HEK293 (cell line): ENCODE results near the gene IRX3.
A peak's percentile ranks its signal among the peaks of the same experiment; 100 is the strongest.

Source experiments
- CTCF ChIA-PET: fragments of 350-600 bp; formaldehyde crosslinking; extraction: SDS; loops from one replicate; lab custom pipeline; 2021; ENCODE audit warnings: antibody characterized with exemption; lab: Yijun Ruan, JAX
- POLR2A ChIA-PET: fragments of 300-600 bp; formaldehyde crosslinking; extraction: SDS; loops from one replicate; lab custom pipeline; 2020; ENCODE audit warnings: antibody characterized with exemption, inconsistent platforms; lab: Yijun Ruan, JAX
- H3K27ac ChIP-seq: fragments of 200-500 bp; sonication (Bioruptor generic); 2 replicates; pipeline ENCODE4 v1.5.1; 2014; ENCODE audit warnings: low read depth, low read length, control low read depth, inconsistent platforms; ENCODE audit errors: extremely low read depth
- H3K36me3 ChIP-seq, 2 experiments: fragments of 200-500 bp in 1 of 2; sonication (Bioruptor generic) in 1 of 2; 1 replicate in 1 of 2; 2 replicates in 1 of 2; pipeline ENCODE4 v1.5.1; 2014 to 2017; ENCODE audit warnings: inconsistent platforms in 2 of 2, low read length in 2 of 2; ENCODE audit not compliant: control insufficient read depth in 2 of 2, insufficient read depth in 1 of 2
- H3K4me1 ChIP-seq: fragments of 200-500 bp; sonication (Bioruptor generic); 2 replicates; pipeline ENCODE4 v1.5.1; 2014; ENCODE audit warnings: mild to moderate bottlenecking, low read length, inconsistent platforms; ENCODE audit not compliant: control insufficient read depth, insufficient read depth
- H3K4me3 ChIP-seq: 2 replicates; pipeline ENCODE4 v1.5.1; 2011; ENCODE audit warnings: low read depth, mild to moderate bottlenecking, control low read depth, low read length, moderate library complexity
- H3K9me3 ChIP-seq: fragments of 200-500 bp; sonication (Bioruptor generic); 2 replicates; pipeline ENCODE4 v1.5.1; 2014; ENCODE audit warnings: low read depth, low read length, inconsistent platforms; ENCODE audit not compliant: control insufficient read depth, insufficient read depth
- EGR2 ChIP-seq: fragments of 450-650 bp; formaldehyde crosslinking; IDR thresholded peaks from 2 replicates; pipeline ENCODE4 v1.5.1; 2016; ENCODE audit warnings: low read depth, missing biosample characterization, missing genetic modification characterization
- GLIS1 ChIP-seq: fragments of 450-650 bp; formaldehyde crosslinking; IDR thresholded peaks from 2 replicates; pipeline ENCODE4 v1.5.1; 2016; ENCODE audit warnings: missing biosample characterization, missing genetic modification characterization
- KLF1 ChIP-seq: fragments of 450-650 bp; formaldehyde crosslinking; IDR thresholded peaks from 2 replicates; pipeline ENCODE4 v1.5.1; 2016; ENCODE audit warnings: missing biosample characterization, missing genetic modification characterization
- KLF17 ChIP-seq: fragments of 450-650 bp; formaldehyde crosslinking; IDR thresholded peaks from 2 replicates; pipeline ENCODE4 v1.5.1; 2016; ENCODE audit warnings: missing biosample characterization, missing genetic modification characterization
- PRDM4 ChIP-seq: fragments of 450-650 bp; formaldehyde crosslinking; IDR thresholded peaks from 2 replicates; pipeline ENCODE4 v1.5.1; 2017; ENCODE audit warnings: missing biosample characterization, missing genetic modification characterization
- SCRT1 ChIP-seq: fragments of 450-650 bp; formaldehyde crosslinking; IDR thresholded peaks from 2 replicates; pipeline ENCODE4 v1.5.1; 2016; ENCODE audit warnings: missing biosample characterization, missing genetic modification characterization, borderline replicate concordance
- SCRT2 ChIP-seq: fragments of 450-650 bp; formaldehyde crosslinking; IDR thresholded peaks from 2 replicates; pipeline ENCODE4 v1.5.1; 2016; ENCODE audit warnings: missing biosample characterization, missing genetic modification characterization
- SP7 ChIP-seq: fragments of 450-650 bp; formaldehyde crosslinking; IDR thresholded peaks from 2 replicates; pipeline ENCODE4 v1.5.1; 2016; ENCODE audit warnings: missing biosample characterization, missing genetic modification characterization
- ZBTB20 ChIP-seq: fragments of 450-650 bp; formaldehyde crosslinking; IDR thresholded peaks from 2 replicates; pipeline ENCODE4 v1.5.1; 2016; ENCODE audit warnings: missing biosample characterization, missing genetic modification characterization
- ZBTB21 ChIP-seq: fragments of 450-650 bp; formaldehyde crosslinking; IDR thresholded peaks from 2 replicates; pipeline ENCODE4 v1.5.1; 2017; ENCODE audit warnings: missing biosample characterization, missing genetic modification characterization
- ZBTB44 ChIP-seq: fragments of 450-650 bp; IDR thresholded peaks from 2 replicates; pipeline ENCODE4 v1.5.1; 2018; ENCODE audit warnings: missing biosample characterization, mild to moderate bottlenecking, missing genetic modification characterization
- ZNF2 ChIP-seq: fragments of 450-650 bp; formaldehyde crosslinking; IDR thresholded peaks from 2 replicates; pipeline ENCODE4 v1.5.1; 2016; ENCODE audit warnings: missing biosample characterization, missing genetic modification characterization
- ZNF24 ChIP-seq: fragments of 450-650 bp; formaldehyde crosslinking; IDR thresholded peaks from 2 replicates; pipeline ENCODE4 v1.5.1; 2016; ENCODE audit warnings: missing biosample characterization, missing genetic modification characterization
- ZNF280C ChIP-seq: fragments of 450-650 bp; formaldehyde crosslinking; IDR thresholded peaks from 2 replicates; pipeline ENCODE4 v1.5.1; 2016; ENCODE audit warnings: missing biosample characterization, missing genetic modification characterization
- ZNF354C ChIP-seq: fragments of 450-650 bp; formaldehyde crosslinking; IDR thresholded peaks from 2 replicates; pipeline ENCODE4 v1.5.1; 2016; ENCODE audit warnings: missing biosample characterization, missing genetic modification characterization, low read depth, borderline replicate concordance
- ZNF362 ChIP-seq: fragments of 450-650 bp; formaldehyde crosslinking; IDR thresholded peaks from 2 replicates; pipeline ENCODE4 v1.5.1; 2016; ENCODE audit warnings: missing biosample characterization, missing genetic modification characterization
- ZNF416 ChIP-seq: fragments of 450-650 bp; formaldehyde crosslinking; IDR thresholded peaks from 2 replicates; pipeline ENCODE4 v1.5.1; 2016; ENCODE audit warnings: missing biosample characterization, missing genetic modification characterization
- ZNF423 ChIP-seq: fragments of 450-650 bp; formaldehyde crosslinking; IDR thresholded peaks from 2 replicates; pipeline ENCODE4 v1.5.1; 2016; ENCODE audit warnings: missing biosample characterization, missing genetic modification characterization
- ZNF449 ChIP-seq: fragments of 450-650 bp; formaldehyde crosslinking; IDR thresholded peaks from 2 replicates; pipeline ENCODE4 v1.5.1; 2017; ENCODE audit warnings: missing biosample characterization, mild to moderate bottlenecking, missing genetic modification characterization, moderate library complexity
- ZNF555 ChIP-seq: fragments of 450-650 bp; formaldehyde crosslinking; conservative IDR thresholded peaks from 2 replicates; pipeline ENCODE4 v1.5.1; 2017; ENCODE audit warnings: missing biosample characterization, mild to moderate bottlenecking, missing genetic modification characterization, inconsistent platforms
- ZNF561 ChIP-seq: fragments of 450-650 bp; IDR thresholded peaks from 2 replicates; pipeline ENCODE4 v1.5.1; 2018; ENCODE audit warnings: missing biosample characterization, missing genetic modification characterization, borderline replicate concordance
- ZNF76 ChIP-seq: fragments of 450-650 bp; formaldehyde crosslinking; IDR thresholded peaks from 2 replicates; pipeline ENCODE4; 2016; ENCODE audit warnings: low read depth, missing biosample characterization, missing genetic modification characterization, borderline replicate concordance

Gene IRX3

GRCh38 chr16:54245788-54246453 is 40.7 kb downstream of the IRX3 start (continued):
- TF ChIP-seq ZNF555 (tag by site-specific recombination) (no peak), ZNF76 (tag by site-specific recombination) (no peak)

GRCh38 chr16:54244061-54244886 is 42.3 kb downstream of the IRX3 start:
- ChIA-PET CTCF (interaction anchor here (0.5 kb wide), 1 partner anchor 43 kb away, joined by 3 read pairs; no protein-coding TSS in a partner anchor), POLR2A (no interaction called here)
- H3K4me3 ChIP-seq, result no peak overlapping the region
- H3K9me3 ChIP-seq, result no peaks in the 10 kb centered on the region
- peak overlapping the region; percentile 11; the same call in 1 of the 2 replicates for H3K27ac ChIP-seq
- peaks cover 11% of the 10 kb centered on the region for H3K4me1 ChIP-seq
- no peaks in the 10 kb centered on the region for H3K36me3 ChIP-seq
- TF ChIP-seq ZNF423 (tag by site-specific recombination) (0 out of 2 replicates have a peak, but pooled peaks have one; percentile 59), GLIS1 (tag by site-specific recombination) (peak; percentile 10; the same call in 1 of the 2 replicates), ZBTB20 (tag by site-specific recombination) (peak; percentile 74), KLF17 (tag by site-specific recombination) (no peak), SCRT2 (no peak), ZBTB21 (tag by site-specific recombination) (no peak), SP7 (peak; percentile 54), ZNF280C (tag by site-specific recombination) (no peak), ZNF449 (tag by site-specific recombination) (no peak), PRDM4 (no peak), ZNF2 (no peak), EGR2 (tag by site-specific recombination) (peak; percentile 77), ZBTB44 (no peak), SCRT1 (no peak), ZNF362 (no peak), ZNF24 (tag by site-specific recombination) (no peak), ZNF416 (no peak), KLF1 (tag by site-specific recombination) (no peak), ZNF561 (0 out of 2 replicates have a peak, but pooled peaks have one; percentile 54), ZNF354C (tag by site-specific recombination) (no peak)
